Endodermal cell (in vitro differentiated cells): ENCODE results near the gene UGT1A7. TPM values are rescaled to one million over a fixed set of nuclear protein-coding genes. Genes with fewer than 3 reads are reported as not detected.

Experiments
- DNase-seq: peaks from one replicate; pipeline ENCODE4 v3.0.0-alpha.2; 2017
- H3K27ac ChIP-seq: 2 replicates; pipeline ENCODE4 v1.5.1; 2013; ENCODE audit warnings: mild to moderate bottlenecking, low read depth, low read length, moderate library complexity
- H3K27me3 ChIP-seq: 2 replicates; pipeline ENCODE4 v1.6.1; 2013; ENCODE audit warnings: mild to moderate bottlenecking, low read length, moderate library complexity; ENCODE audit not compliant: insufficient read depth, control insufficient read depth, poor library complexity, severe bottlenecking
- H3K36me3 ChIP-seq: 2 replicates; pipeline ENCODE4 v1.7.0; 2013; ENCODE audit warnings: mild to moderate bottlenecking, low read length, moderate library complexity; ENCODE audit not compliant: control insufficient read depth, insufficient read depth
- H3K4me1 ChIP-seq: one replicate; pipeline ENCODE4 v1.7.0; 2013; ENCODE audit warnings: low read length; ENCODE audit not compliant: control insufficient read depth, insufficient read depth
- H3K4me3 ChIP-seq: 2 replicates; pipeline ENCODE4 v1.5.1; 2013; ENCODE audit warnings: mild to moderate bottlenecking, low read length, moderate library complexity
- H3K9ac ChIP-seq: 2 replicates; pipeline ENCODE4 v1.6.1; 2013; ENCODE audit warnings: mild to moderate bottlenecking, low read length, moderate library complexity; ENCODE audit not compliant: poor library complexity, severe bottlenecking; ENCODE audit errors: extremely low read depth
- H3K9me3 ChIP-seq: 2 replicates; pipeline ENCODE4 v1.6.1; 2013; ENCODE audit warnings: mild to moderate bottlenecking, low read length, moderate library complexity; ENCODE audit not compliant: control insufficient read depth
- H3K27ac Mint-ChIP-seq: 2 replicates; pipeline ENCODE4 v1.8.0; 2020; ENCODE audit warnings: mixed read lengths
- H3K27me3 Mint-ChIP-seq: 2 replicates; pipeline ENCODE4 v1.8.0; 2021; ENCODE audit warnings: mild to moderate bottlenecking, mixed read lengths; ENCODE audit not compliant: insufficient read depth
- H3K36me3 Mint-ChIP-seq: 2 replicates; pipeline ENCODE4 v1.8.0; 2020; ENCODE audit warnings: low read depth, mixed read lengths
- H3K4me1 Mint-ChIP-seq: 2 replicates; pipeline ENCODE4 v1.8.0; 2020; ENCODE audit warnings: mixed read lengths
- H3K4me3 Mint-ChIP-seq: 2 replicates; pipeline ENCODE4 v1.8.0; 2020; ENCODE audit warnings: mild to moderate bottlenecking, moderate library complexity, mixed read lengths
- H3K9me3 Mint-ChIP-seq: 2 replicates; pipeline ENCODE4 v1.8.0; 2020; ENCODE audit warnings: mild to moderate bottlenecking, mixed read lengths
- CTCF ChIP-seq: fragments of 200-600 bp; sonication (generic); conservative IDR thresholded peaks from 2 replicates; pipeline ENCODE4 v1.5.0; 2021; ENCODE audit warnings: antibody characterized with exemption, mild to moderate bottlenecking
- WGBS, 2 experiments: methylation state at CpG; one replicate each; pipeline versions ENCODE4 v1.1.5 to v1.1.7; 2013; ENCODE audit warnings: missing lambda C conversion rate in 2 of 2, mixed read lengths in 1 of 2; ENCODE audit not compliant: insufficient coverage in 1 of 2, insufficient read length in 1 of 2; 5-methylcytosine and 5-hydroxymethylcytosine counted together
- total RNA-seq, 2 donors: library from RNA; stranded (reverse); fragmentation: NEBNext Ultra II Directional in 1 of 2; extraction: Animal tissue kit (Norgen Biotek cat#: 25700) in 1 of 2; gene quantifications; 2 replicates in 1 of 2; 3 replicates in 1 of 2; pipeline ENCODE4 v1.2.1, GENCODE V29; 2021

UGT1A7 gene
- total RNA-seq, 2 donors from 2014 or later, result not detected

GRCh38 chr2:233772583-233772982, 90.9 kb downstream of the UGT1A7 start:
- Mint-ChIP-seq H3K4me1 (no peaks in the 10 kb centered on the region), H3K27me3 (no peaks in the 10 kb centered on the region), H3K27ac (no peak overlapping the region), H3K9me3 (peaks cover 28% of the 10 kb centered on the region), H3K36me3 (no peaks in the 10 kb centered on the region), H3K4me3 (no peak overlapping the region)
- WGBS, 2 experiments, result 76 to 80% methylated on average over 4 to 5 of the region's 5 CpGs
- no peak for DNase-seq
- Histone ChIP-seq H3K4me3 (no peak overlapping the region), H3K4me1 (no peaks in the 10 kb centered on the region), H3K36me3 (no peaks in the 10 kb centered on the region), H3K9ac (no peak overlapping the region), H3K27me3 (no peaks in the 10 kb centered on the region), H3K9me3 (peaks cover 10% of the 10 kb centered on the region), H3K27ac (no peak overlapping the region)
- TF ChIP-seq CTCF, result no peak

GRCh38 chr2:233773854-233774253, 92.2 kb downstream of the UGT1A7 start:
- no peak overlapping the region for H3K27ac ChIP-seq
- H3K9me3 Mint-ChIP-seq, result peaks cover 28% of the 10 kb centered on the region
- H3K27ac Mint-ChIP-seq, result no peak overlapping the region
- no peak overlapping the region for H3K4me3 Mint-ChIP-seq
- no peaks in the 10 kb centered on the region for H3K36me3 Mint-ChIP-seq
- no peak for DNase-seq
- H3K36me3 ChIP-seq, result no peaks in the 10 kb centered on the region
- H3K27me3 ChIP-seq, result no peaks in the 10 kb centered on the region
- TF ChIP-seq CTCF, result no peak
- no peak overlapping the region for H3K4me3 ChIP-seq
- 90 to 92% methylated on average over 5 of the region's 5 CpGs for WGBS, 2 experiments
- H3K27me3 Mint-ChIP-seq, result no peaks in the 10 kb centered on the region
- H3K9me3 ChIP-seq, result peaks cover 10% of the 10 kb centered on the region
- H3K4me1 Mint-ChIP-seq, result no peaks in the 10 kb centered on the region
- no peak overlapping the region for H3K9ac ChIP-seq
- H3K4me1 ChIP-seq, result no peaks in the 10 kb centered on the region

GRCh38 chr2:233775414-233775813, 93.7 kb downstream of the UGT1A7 start:
- Histone ChIP-seq H3K36me3 (no peaks in the 10 kb centered on the region), H3K27me3 (no peaks in the 10 kb centered on the region), H3K9ac (no peak overlapping the region), H3K4me3 (no peak overlapping the region), H3K27ac (no peak overlapping the region), H3K9me3 (peaks cover 10% of the 10 kb centered on the region), H3K4me1 (no peaks in the 10 kb centered on the region)
- Mint-ChIP-seq H3K4me3 (no peak overlapping the region), H3K36me3 (no peaks in the 10 kb centered on the region), H3K9me3 (peaks cover 28% of the 10 kb centered on the region), H3K4me1 (no peaks in the 10 kb centered on the region), H3K27ac (no peak overlapping the region), H3K27me3 (no peaks in the 10 kb centered on the region)
- 91 to 100% methylated on average over 2 to 6 of the region's 6 CpGs for whole genome bisulfite sequencing, 2 experiments
- TF ChIP-seq CTCF, result no peak
- no peak for DNase-seq
